Thyroid gland (tissue), 4 donors: ENCODE data around the gene IGSF23.

Experiments used
- POLR2A ChIP-seq, 2 donors: fragments of 450-650 bp; IDR thresholded peaks; one replicate each; pipeline ENCODE4 v1.6.1; 2017; ENCODE audit warnings: antibody characterized with exemption in 2 of 2, mild to moderate bottlenecking in 2 of 2, moderate library complexity in 1 of 2
- TF ChIP-seq, protein P1 (sequence below), 6 experiments: fragments of 200-600 bp in 3 of 6; fragments of 450-650 bp in 3 of 6; sonication (generic) in 3 of 6; IDR thresholded peaks; one replicate each; pipeline ENCODE4 v1.5.1; 2016 to 2019; ENCODE audit warnings: antibody characterized with exemption in 6 of 6, mild to moderate bottlenecking in 2 of 6, inconsistent platforms in 1 of 6, moderate library complexity in 1 of 6

DNA sequence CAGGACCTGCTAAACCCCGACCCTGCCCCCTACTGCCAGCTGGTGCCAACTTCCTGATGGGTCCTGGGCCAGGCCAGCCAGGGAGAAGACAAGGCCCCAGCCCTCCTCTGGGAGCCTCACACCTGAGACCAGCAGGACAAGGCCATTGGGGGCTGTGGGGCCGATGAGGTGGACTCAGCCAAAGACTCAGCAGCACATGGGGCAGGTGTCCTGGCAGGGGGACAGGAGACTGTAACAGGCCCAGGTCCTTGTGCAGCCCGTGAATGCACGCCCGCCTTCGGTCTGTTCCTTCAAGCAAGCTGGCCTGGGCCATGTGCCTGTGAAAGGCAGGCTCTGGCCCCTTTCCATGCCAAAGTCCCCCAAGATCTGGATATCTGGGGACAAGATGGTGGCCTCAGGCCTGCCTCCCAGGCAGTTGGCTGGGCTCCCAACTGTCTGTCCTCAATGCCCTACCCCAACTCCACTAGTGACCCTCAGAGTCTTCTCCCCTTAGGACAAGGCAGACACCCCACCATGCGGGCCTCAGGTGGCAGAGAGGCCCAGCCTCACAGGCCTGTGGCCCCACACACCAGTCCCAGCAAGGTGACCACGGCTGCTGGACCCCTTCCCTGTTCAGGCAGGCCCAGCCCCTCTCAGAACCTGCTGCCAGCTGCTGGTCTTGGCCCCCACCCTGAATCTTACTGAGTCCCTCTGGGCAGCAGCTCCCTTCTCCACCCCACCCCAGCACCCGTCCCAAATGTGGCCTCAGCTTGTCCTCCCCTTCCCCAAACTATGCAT lies 70.3 kb downstream of the IGSF23 start:
- no peak for TF ChIP-seq POLR2A (IDR thresholded peaks at IDR 0.05)
- TF ChIP-seq, protein P1, sequence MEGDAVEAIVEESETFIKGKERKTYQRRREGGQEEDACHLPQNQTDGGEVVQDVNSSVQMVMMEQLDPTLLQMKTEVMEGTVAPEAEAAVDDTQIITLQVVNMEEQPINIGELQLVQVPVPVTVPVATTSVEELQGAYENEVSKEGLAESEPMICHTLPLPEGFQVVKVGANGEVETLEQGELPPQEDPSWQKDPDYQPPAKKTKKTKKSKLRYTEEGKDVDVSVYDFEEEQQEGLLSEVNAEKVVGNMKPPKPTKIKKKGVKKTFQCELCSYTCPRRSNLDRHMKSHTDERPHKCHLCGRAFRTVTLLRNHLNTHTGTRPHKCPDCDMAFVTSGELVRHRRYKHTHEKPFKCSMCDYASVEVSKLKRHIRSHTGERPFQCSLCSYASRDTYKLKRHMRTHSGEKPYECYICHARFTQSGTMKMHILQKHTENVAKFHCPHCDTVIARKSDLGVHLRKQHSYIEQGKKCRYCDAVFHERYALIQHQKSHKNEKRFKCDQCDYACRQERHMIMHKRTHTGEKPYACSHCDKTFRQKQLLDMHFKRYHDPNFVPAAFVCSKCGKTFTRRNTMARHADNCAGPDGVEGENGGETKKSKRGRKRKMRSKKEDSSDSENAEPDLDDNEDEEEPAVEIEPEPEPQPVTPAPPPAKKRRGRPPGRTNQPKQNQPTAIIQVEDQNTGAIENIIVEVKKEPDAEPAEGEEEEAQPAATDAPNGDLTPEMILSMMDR (IDR thresholded peaks at IDR 0.05) = no peak
